ENCODE measurements around the gene GPR146. TPM values are rescaled to one million over a fixed set of nuclear protein-coding genes. Genes with fewer than 3 reads are reported as not detected.

The GPR146 gene
- total and polyA plus RNA-seq, 9 of the 15 experiments (the other 6 are each of a cell fraction or from before 2014, with no cell fraction given), result 0.22 to 3.6 (median 0.64) TPM; not detected in 2

DNA sequence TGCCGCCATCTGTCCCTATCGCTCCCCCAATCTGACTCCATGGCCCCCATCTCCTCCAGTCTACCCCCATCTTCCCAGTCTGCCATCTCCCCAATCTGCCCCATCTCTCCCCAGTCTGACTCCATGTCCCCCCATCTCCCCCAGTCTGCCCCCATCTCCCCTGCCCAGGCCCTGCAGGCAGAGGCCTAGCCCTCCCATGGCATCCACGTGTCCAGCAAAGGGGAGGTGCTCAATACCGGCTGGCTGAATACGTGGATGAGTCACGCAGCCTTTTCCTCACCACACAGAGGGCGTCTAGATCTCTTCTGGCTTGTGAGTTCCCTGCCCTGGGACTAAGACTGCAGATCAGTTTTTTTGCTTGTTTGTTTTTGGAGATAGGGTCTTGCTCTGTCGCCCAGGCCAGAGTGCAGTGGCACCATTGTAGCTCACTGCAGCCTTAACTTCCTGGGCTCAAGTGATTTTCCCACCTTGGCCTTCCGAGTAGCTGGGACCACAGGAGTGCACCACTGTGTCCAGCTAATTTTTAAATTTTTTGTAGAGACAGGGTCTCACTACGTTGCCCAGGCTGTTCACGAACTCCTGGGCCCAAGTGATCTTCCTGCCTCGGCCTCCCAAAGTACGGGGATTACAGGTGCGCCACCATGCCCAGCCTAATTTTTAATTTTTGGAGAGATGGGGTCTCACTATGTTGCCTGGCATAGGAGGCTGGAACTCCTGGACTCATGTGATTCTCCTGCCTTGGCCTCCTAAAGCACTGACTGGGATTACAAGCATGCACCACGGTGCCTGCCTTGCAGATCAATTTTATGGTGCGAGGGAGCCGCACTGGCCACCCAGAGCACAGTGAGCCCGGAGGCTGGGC lies 15.3 kb upstream of the GPR146 start (continued):
- TF ChIP-seq, protein P1, sequence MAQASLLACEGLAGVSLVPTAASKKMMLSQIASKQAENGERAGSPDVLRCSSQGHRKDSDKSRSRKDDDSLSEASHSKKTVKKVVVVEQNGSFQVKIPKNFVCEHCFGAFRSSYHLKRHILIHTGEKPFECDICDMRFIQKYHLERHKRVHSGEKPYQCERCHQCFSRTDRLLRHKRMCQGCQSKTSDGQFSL (CRISPR knock-in tag; IDR thresholded peaks at IDR 0.05), result no peak
- TF ChIP-seq, protein P1 (tag; IDR thresholded peaks at IDR 0.05), result no peak; a peak in 1 of 4 replicates
- TF ChIP-seq, protein P2, sequence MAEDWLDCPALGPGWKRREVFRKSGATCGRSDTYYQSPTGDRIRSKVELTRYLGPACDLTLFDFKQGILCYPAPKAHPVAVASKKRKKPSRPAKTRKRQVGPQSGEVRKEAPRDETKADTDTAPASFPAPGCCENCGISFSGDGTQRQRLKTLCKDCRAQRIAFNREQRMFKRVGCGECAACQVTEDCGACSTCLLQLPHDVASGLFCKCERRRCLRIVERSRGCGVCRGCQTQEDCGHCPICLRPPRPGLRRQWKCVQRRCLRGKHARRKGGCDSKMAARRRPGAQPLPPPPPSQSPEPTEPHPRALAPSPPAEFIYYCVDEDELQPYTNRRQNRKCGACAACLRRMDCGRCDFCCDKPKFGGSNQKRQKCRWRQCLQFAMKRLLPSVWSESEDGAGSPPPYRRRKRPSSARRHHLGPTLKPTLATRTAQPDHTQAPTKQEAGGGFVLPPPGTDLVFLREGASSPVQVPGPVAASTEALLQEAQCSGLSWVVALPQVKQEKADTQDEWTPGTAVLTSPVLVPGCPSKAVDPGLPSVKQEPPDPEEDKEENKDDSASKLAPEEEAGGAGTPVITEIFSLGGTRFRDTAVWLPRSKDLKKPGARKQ (CRISPR knock-in tag; IDR thresholded peaks at IDR 0.05), result no peak
- 0 out of 2 replicates have a peak, but pooled peaks have one; percentile 43 for TF ChIP-seq NBN (IDR thresholded peaks at IDR 0.05; ENCODE audit: low read depth)
- TF ChIP-seq, protein P3, sequence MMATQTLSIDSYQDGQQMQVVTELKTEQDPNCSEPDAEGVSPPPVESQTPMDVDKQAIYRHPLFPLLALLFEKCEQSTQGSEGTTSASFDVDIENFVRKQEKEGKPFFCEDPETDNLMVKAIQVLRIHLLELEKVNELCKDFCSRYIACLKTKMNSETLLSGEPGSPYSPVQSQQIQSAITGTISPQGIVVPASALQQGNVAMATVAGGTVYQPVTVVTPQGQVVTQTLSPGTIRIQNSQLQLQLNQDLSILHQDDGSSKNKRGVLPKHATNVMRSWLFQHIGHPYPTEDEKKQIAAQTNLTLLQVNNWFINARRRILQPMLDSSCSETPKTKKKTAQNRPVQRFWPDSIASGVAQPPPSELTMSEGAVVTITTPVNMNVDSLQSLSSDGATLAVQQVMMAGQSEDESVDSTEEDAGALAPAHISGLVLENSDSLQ (IDR thresholded peaks at IDR 0.05), result 0 out of 2 replicates have a peak, but pooled peaks have one; percentile 24
- TF ChIP-seq, protein P4, sequence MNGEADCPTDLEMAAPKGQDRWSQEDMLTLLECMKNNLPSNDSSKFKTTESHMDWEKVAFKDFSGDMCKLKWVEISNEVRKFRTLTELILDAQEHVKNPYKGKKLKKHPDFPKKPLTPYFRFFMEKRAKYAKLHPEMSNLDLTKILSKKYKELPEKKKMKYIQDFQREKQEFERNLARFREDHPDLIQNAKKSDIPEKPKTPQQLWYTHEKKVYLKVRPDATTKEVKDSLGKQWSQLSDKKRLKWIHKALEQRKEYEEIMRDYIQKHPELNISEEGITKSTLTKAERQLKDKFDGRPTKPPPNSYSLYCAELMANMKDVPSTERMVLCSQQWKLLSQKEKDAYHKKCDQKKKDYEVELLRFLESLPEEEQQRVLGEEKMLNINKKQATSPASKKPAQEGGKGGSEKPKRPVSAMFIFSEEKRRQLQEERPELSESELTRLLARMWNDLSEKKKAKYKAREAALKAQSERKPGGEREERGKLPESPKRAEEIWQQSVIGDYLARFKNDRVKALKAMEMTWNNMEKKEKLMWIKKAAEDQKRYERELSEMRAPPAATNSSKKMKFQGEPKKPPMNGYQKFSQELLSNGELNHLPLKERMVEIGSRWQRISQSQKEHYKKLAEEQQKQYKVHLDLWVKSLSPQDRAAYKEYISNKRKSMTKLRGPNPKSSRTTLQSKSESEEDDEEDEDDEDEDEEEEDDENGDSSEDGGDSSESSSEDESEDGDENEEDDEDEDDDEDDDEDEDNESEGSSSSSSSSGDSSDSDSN (IDR thresholded peaks at IDR 0.05; ENCODE audit: borderline replicate concordance in 1 of 2, low read depth in 2 of 2, low read length in 2 of 2), result 0 out of 4 replicates have a peak, but pooled peaks of 1 of the 2 experiments have one; percentile 29
- no peak for TF ChIP-seq CEBPB (tag; IDR thresholded peaks at IDR 0.05)
- TF ChIP-seq, protein P5, sequence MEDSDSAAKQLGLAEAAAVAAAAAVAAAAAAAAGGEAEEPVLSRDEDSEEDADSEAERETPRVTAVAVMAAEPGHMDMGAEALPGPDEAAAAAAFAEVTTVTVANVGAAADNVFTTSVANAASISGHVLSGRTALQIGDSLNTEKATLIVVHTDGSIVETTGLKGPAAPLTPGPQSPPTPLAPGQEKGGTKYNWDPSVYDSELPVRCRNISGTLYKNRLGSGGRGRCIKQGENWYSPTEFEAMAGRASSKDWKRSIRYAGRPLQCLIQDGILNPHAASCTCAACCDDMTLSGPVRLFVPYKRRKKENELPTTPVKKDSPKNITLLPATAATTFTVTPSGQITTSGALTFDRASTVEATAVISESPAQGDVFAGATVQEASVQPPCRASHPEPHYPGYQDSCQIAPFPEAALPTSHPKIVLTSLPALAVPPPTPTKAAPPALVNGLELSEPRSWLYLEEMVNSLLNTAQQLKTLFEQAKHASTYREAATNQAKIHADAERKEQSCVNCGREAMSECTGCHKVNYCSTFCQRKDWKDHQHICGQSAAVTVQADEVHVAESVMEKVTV (CRISPR knock-in tag; IDR thresholded peaks at IDR 0.05), result no peak
- TF ChIP-seq NFATC3 (IDR thresholded peaks at IDR 0.05), result no peak
- TF ChIP-seq PHF8 (IDR thresholded peaks at IDR 0.05; ENCODE audit: borderline replicate concordance, low read length), result peak; percentile 40; the same call in 1 of the 2 replicates
- TF ChIP-seq FOXJ3 (CRISPR knock-in tag; IDR thresholded peaks at IDR 0.05), result no peak
- TF ChIP-seq HMG20B (CRISPR knock-in tag; IDR thresholded peaks at IDR 0.05), result no peak
- TF ChIP-seq MXI1 (IDR thresholded peaks at IDR 0.05; ENCODE audit: low read depth, low read length), result peak; percentile 61; the same call in 1 of the 2 replicates
